Measurements from ENCODE around the gene MSRB3. TPM values are rescaled to one million over a fixed set of nuclear protein-coding genes. Genes with fewer than 3 reads are reported as not detected.

MSRB3 gene
- total RNA-seq, 1 donor from 2014 or later = 8.3 TPM

GRCh38 chr12:65368055-65368454 lies 89.6 kb downstream of the MSRB3 start:
- Mint-ChIP-seq H3K27ac (ENCODE audit: unreplicated experiment) (no peak overlapping the region), H3K4me1 (peaks cover 6% of the 10 kb centered on the region), H3K4me3 (no peak overlapping the region), H3K36me3 (ENCODE audit: low read depth) (no peaks in the 10 kb centered on the region), H3K27me3 (ENCODE audit: low read depth) (no peaks in the 10 kb centered on the region), H3K9me3 (no peaks in the 10 kb centered on the region)
- TF ChIP-seq CTCF (conservative IDR thresholded peaks at IDR 0.05) = no peak
- no peak for DNase-seq (ENCODE audit: low read depth, low spot score)

DNA sequence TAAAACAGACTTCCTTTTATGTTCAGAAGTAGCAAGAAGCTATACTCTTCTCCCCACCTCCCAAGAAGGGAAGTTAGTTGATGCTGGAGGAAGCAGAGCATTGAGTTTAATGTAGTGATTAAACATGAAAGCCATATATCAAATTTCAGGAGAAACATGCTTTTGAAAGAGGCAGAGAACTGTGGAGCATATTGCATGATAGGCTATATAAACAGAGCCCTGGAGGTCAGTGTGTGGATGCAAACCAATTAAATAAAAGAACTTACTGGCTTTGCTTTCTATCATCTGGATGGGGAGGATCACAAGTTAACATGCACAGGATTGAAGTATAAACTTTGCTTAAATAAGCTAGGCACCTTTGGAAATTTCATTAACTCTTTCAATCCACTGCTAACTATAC lies 94.1 kb downstream of the MSRB3 start:
- no peak for DNase-seq (ENCODE audit: low read depth, low spot score)
- TF ChIP-seq CTCF (conservative IDR thresholded peaks at IDR 0.05) = no peak
- H3K9me3 Mint-ChIP-seq = no peaks in the 10 kb centered on the region

DNA sequence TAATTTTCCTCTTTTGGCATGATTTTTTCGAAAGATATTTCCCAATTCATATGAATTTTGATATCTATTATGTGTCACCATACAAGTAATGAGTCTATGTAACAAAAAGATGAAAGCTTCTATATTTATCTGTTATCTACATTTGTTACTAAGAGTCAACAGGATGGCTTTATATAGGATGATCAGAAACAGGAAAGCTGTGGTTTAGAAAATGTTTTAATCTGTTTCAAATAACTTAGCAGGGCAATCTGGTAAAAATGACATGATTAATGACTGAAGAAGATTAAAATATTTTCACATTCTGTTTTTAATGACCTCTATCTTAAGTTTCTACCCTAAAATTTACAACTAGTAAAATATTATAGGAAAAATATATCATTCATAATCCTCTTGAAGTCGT lies 105.8 kb downstream of the MSRB3 start:
- TF ChIP-seq CTCF (conservative IDR thresholded peaks at IDR 0.05) = no peak

More for the DNA sequence above, 94.1 kb downstream of the MSRB3 start:
- Mint-ChIP-seq H3K36me3 (ENCODE audit: low read depth) (no peaks in the 10 kb centered on the region), H3K4me3 (no peak overlapping the region), H3K27ac (ENCODE audit: unreplicated experiment) (no peak overlapping the region), H3K27me3 (ENCODE audit: low read depth) (no peaks in the 10 kb centered on the region), H3K4me1 (peaks cover 12% of the 10 kb centered on the region)

GRCh38 chr12:65387396-65387795 lies 108.9 kb downstream of the MSRB3 start:
- no peak for TF ChIP-seq CTCF (conservative IDR thresholded peaks at IDR 0.05)
- Mint-ChIP-seq H3K27me3 (ENCODE audit: low read depth) (no peaks in the 10 kb centered on the region), H3K9me3 (no peaks in the 10 kb centered on the region), H3K4me1 (peaks cover 6% of the 10 kb centered on the region), H3K4me3 (no peak overlapping the region), H3K27ac (ENCODE audit: unreplicated experiment) (no peak overlapping the region), H3K36me3 (ENCODE audit: low read depth) (no peaks in the 10 kb centered on the region)
- no peak for DNase-seq (ENCODE audit: low read depth, low spot score)

More for the DNA sequence above, 105.8 kb downstream of the MSRB3 start:
- Mint-ChIP-seq H3K27me3 (ENCODE audit: low read depth) (no peaks in the 10 kb centered on the region), H3K4me3 (no peak overlapping the region), H3K36me3 (ENCODE audit: low read depth) (no peaks in the 10 kb centered on the region), H3K9me3 (no peaks in the 10 kb centered on the region), H3K27ac (ENCODE audit: unreplicated experiment) (no peak overlapping the region), H3K4me1 (peaks cover 6% of the 10 kb centered on the region)
- DNase-seq (ENCODE audit: low read depth, low spot score) = no peak

- Mint-ChIP-seq H3K9me3 (peaks cover 2% of the 10 kb centered on the region), H3K4me1 (no peaks in the 10 kb centered on the region), H3K4me3 (no peak overlapping the region)
Measured at GRCh38 chr12:65389436-65389835, 111.0 kb downstream of the MSRB3 start.

More at GRCh38 chr12:65389436-65389835, 111.0 kb downstream of the MSRB3 start:
- DNase-seq (ENCODE audit: low read depth, low spot score) = no peak
- Mint-ChIP-seq H3K27ac (ENCODE audit: unreplicated experiment) (no peak overlapping the region), H3K36me3 (ENCODE audit: low read depth) (peaks cover 2% of the 10 kb centered on the region), H3K27me3 (ENCODE audit: low read depth) (no peaks in the 10 kb centered on the region)
- TF ChIP-seq CTCF (conservative IDR thresholded peaks at IDR 0.05) = no peak

Data from neural crest cell (in vitro differentiated cells).